CD4-positive, alpha-beta T cell treated with Interferon gamma for 1 hour (primary cell): ENCODE data around the gene SERPINF2.
"Not testable (repeated sequence)": the region's sequence is repeated elsewhere in the genome, so short reads cannot be mapped to it uniquely, and the experiment has no call there.

Experiments
- DNase-seq: peaks from one replicate; pipeline ENCODE4 v3.0.0-alpha.2; 2020

Gene SERPINF2

GRCh38 chr17:1764705-1765104, 22.0 kb downstream of the SERPINF2 start:
- DNase-seq = not testable (repeated sequence)

- no peak for DNase-seq
Observed at GRCh38 chr17:1765576-1765975, 22.9 kb downstream of the SERPINF2 start.

- DNase-seq = no peak
Observed at GRCh38 chr17:1766382-1767135, 23.9 kb downstream of the SERPINF2 start.

- DNase-seq = no peak
Observed at GRCh38 chr17:1767358-1767757, 24.7 kb downstream of the SERPINF2 start.

GRCh38 chr17:1769822-1770477, 27.3 kb downstream of the SERPINF2 start:
- DNase-seq = no peak

GRCh38 chr17:1773000-1773695, 30.5 kb downstream of the SERPINF2 start:
- DNase-seq = not testable (repeated sequence)

- DNase-seq = no peak
Observed at GRCh38 chr17:1773696-1774181, 31.1 kb downstream of the SERPINF2 start.

GRCh38 chr17:1774390-1775176, 31.9 kb downstream of the SERPINF2 start:
- DNase-seq = no peak

- DNase-seq = no peak
Observed at GRCh38 chr17:1776328-1776727, 33.7 kb downstream of the SERPINF2 start.

- DNase-seq = no peak
Observed at GRCh38 chr17:1776857-1777256, 34.2 kb downstream of the SERPINF2 start.

GRCh38 chr17:1779571-1780131, 37.0 kb downstream of the SERPINF2 start:
- no peak for DNase-seq

- DNase-seq = no peak
Observed at GRCh38 chr17:1782171-1782567, 39.5 kb downstream of the SERPINF2 start.

- no peak for DNase-seq
Observed at GRCh38 chr17:1783271-1783670, 40.6 kb downstream of the SERPINF2 start.

GRCh38 chr17:1783834-1784611, 41.4 kb downstream of the SERPINF2 start:
- peak; percentile 76 for DNase-seq

GRCh38 chr17:1785930-1786329, 43.3 kb downstream of the SERPINF2 start:
- no peak for DNase-seq

- DNase-seq = no peak
Observed at GRCh38 chr17:1786708-1787107, 44.0 kb downstream of the SERPINF2 start.

- no peak for DNase-seq
Observed at GRCh38 chr17:1787301-1787902, 44.7 kb downstream of the SERPINF2 start.

GRCh38 chr17:1789936-1790335, 47.3 kb downstream of the SERPINF2 start:
- no peak for DNase-seq

GRCh38 chr17:1792495-1793446, 50.1 kb downstream of the SERPINF2 start:
- no peak for DNase-seq

GRCh38 chr17:1793447-1793806, 50.8 kb downstream of the SERPINF2 start:
- DNase-seq = no peak
